H9 (cell line): ENCODE data around the gene CD3D. TPM values are rescaled to one million over a fixed set of nuclear protein-coding genes. Genes with fewer than 3 reads are reported as not detected.

ENCODE experiments used
- DNase-seq: peaks from one replicate; pipeline ENCODE4 v3.0.0-alpha.2; 2017
- H2AFZ ChIP-seq: one replicate; pipeline ENCODE4 v1.6.1; 2013; ENCODE audit warnings: mild to moderate bottlenecking, low read length, control low read depth, moderate library complexity
- H2AK5ac ChIP-seq: 2 replicates; pipeline ENCODE4 v1.6.1; 2013; ENCODE audit warnings: low read length, control low read depth, mixed read lengths; ENCODE audit not compliant: insufficient read length
- H2BK120ac ChIP-seq: one replicate; pipeline ENCODE4 v1.6.1; 2013; ENCODE audit warnings: low read depth, mild to moderate bottlenecking, low read length, control low read depth, inconsistent platforms; ENCODE audit not compliant: poor library complexity, severe bottlenecking
- H2BK12ac ChIP-seq: 2 replicates; pipeline ENCODE4 v1.6.1; 2013; ENCODE audit warnings: low read length, control low read depth, mixed read lengths, low read depth; ENCODE audit not compliant: insufficient read length
- H2BK15ac ChIP-seq: 2 replicates; pipeline ENCODE4 v1.6.1; 2013; ENCODE audit warnings: low read depth, low read length, control low read depth
- H2BK20ac ChIP-seq: one replicate; pipeline ENCODE4 v1.6.1; 2013; ENCODE audit warnings: low read depth, mild to moderate bottlenecking, low read length, control low read depth, inconsistent platforms; ENCODE audit not compliant: poor library complexity, severe bottlenecking
- H2BK5ac ChIP-seq: 2 replicates; pipeline ENCODE4 v1.6.1; 2013; ENCODE audit warnings: low read length, control low read depth, mixed read lengths; ENCODE audit not compliant: insufficient read length
- H3K14ac ChIP-seq: 2 replicates; pipeline ENCODE4 v1.6.1; 2013; ENCODE audit warnings: low read length, control low read depth; ENCODE audit not compliant: insufficient read depth
- H3K18ac ChIP-seq: 2 replicates; pipeline ENCODE4 v1.6.1; 2013; ENCODE audit warnings: low read depth, mild to moderate bottlenecking, mixed read lengths, low read length, control low read depth; ENCODE audit not compliant: insufficient read length
- H3K23ac ChIP-seq: 2 replicates; pipeline ENCODE4 v1.6.1; 2013; ENCODE audit warnings: low read length, control low read depth, mixed read lengths, low read depth; ENCODE audit not compliant: insufficient read length
- H3K23me2 ChIP-seq: 2 replicates; pipeline ENCODE4 v1.6.1; 2013; ENCODE audit warnings: low read depth, mild to moderate bottlenecking, mixed read lengths, low read length, control low read depth; ENCODE audit not compliant: insufficient read length, poor library complexity, severe bottlenecking
- H3K27ac ChIP-seq: 2 replicates; pipeline ENCODE4 v1.5.1; 2013; ENCODE audit warnings: low read length, control low read depth, mixed read lengths, low read depth; ENCODE audit not compliant: insufficient read length
- H3K27me3 ChIP-seq: 2 replicates; pipeline ENCODE4 v1.6.1; 2013; ENCODE audit warnings: low read length, control low read depth, inconsistent platforms; ENCODE audit not compliant: insufficient read depth
- H3K4ac ChIP-seq: 2 replicates; pipeline ENCODE4 v1.6.1; 2013; ENCODE audit warnings: low read depth, mild to moderate bottlenecking, control low read depth, inconsistent platforms, low read length, moderate library complexity
- H3K4me1 ChIP-seq: 2 replicates; pipeline ENCODE4 v1.6.1; 2013; ENCODE audit warnings: low read length, control low read depth, inconsistent platforms; ENCODE audit not compliant: insufficient read depth
- H3K4me2 ChIP-seq: 2 replicates; pipeline ENCODE4 v1.6.1; 2013; ENCODE audit warnings: low read length, control low read depth, mixed read lengths; ENCODE audit not compliant: insufficient read length, insufficient read depth
- H3K56ac ChIP-seq: 2 replicates; pipeline ENCODE4 v1.6.1; 2013; ENCODE audit warnings: low read depth, mild to moderate bottlenecking, mixed read lengths, low read length, control low read depth; ENCODE audit not compliant: insufficient read length
- H3K79me1 ChIP-seq: 2 replicates; pipeline ENCODE4 v1.6.1; 2013; ENCODE audit warnings: low read depth, mild to moderate bottlenecking, moderate library complexity, low read length, control low read depth, inconsistent platforms; ENCODE audit not compliant: insufficient read depth, poor library complexity, severe bottlenecking
- H3K79me2 ChIP-seq: 2 replicates; pipeline ENCODE4 v1.6.1; 2013; ENCODE audit warnings: low read length, control low read depth, inconsistent platforms; ENCODE audit not compliant: insufficient read depth
- H3K9ac ChIP-seq: 2 replicates; pipeline ENCODE4 v1.6.1; 2013; ENCODE audit warnings: low read length, control low read depth, mixed read lengths; ENCODE audit not compliant: insufficient read length; ENCODE audit errors: extremely low read depth
- H3K9me3 ChIP-seq: one replicate; pipeline ENCODE4 v1.6.1; 2013; ENCODE audit warnings: low read depth, low read length, inconsistent platforms; ENCODE audit not compliant: control insufficient read depth
- H3T11ph ChIP-seq: one replicate; pipeline ENCODE4 v1.6.1; 2013; ENCODE audit warnings: mild to moderate bottlenecking, low read length, control low read depth, inconsistent platforms
- H4K20me1 ChIP-seq: one replicate; pipeline ENCODE4 v1.6.1; 2013; ENCODE audit not compliant: control insufficient read depth, insufficient read length, insufficient read depth
- H4K5ac ChIP-seq: 2 replicates; pipeline ENCODE4 v1.6.1; 2013; ENCODE audit warnings: low read depth, mild to moderate bottlenecking, mixed read lengths, low read length, control low read depth; ENCODE audit not compliant: insufficient read length
- H4K8ac ChIP-seq: replicated peaks from 2 replicates; pipeline ENCODE4 v1.6.1; 2013; ENCODE audit warnings: low read length, control low read depth, mixed read lengths, low read depth; ENCODE audit not compliant: insufficient read length
- H4K91ac ChIP-seq: 2 replicates; pipeline ENCODE4 v1.6.1; 2013; ENCODE audit warnings: low read depth, mild to moderate bottlenecking, moderate library complexity, mixed read lengths, low read length, control low read depth; ENCODE audit not compliant: insufficient read length
- H3K27ac Mint-ChIP-seq, 3 experiments: 2 replicates in 2 of 3; 3 replicates in 1 of 3; pipeline ENCODE4 v1.8.0; 2020 to 2021; ENCODE audit warnings: mixed read lengths in 3 of 3, mild to moderate bottlenecking in 1 of 3, moderate library complexity in 1 of 3
- H3K27me3 Mint-ChIP-seq: 2 replicates; pipeline ENCODE4 v1.8.0; 2021; ENCODE audit warnings: low read depth, mild to moderate bottlenecking, moderate library complexity, mixed read lengths
- H3K36me3 Mint-ChIP-seq, 3 experiments: 2 replicates in 2 of 3; 3 replicates in 1 of 3; pipeline ENCODE4 v1.8.0; 2020 to 2021; ENCODE audit warnings: low read depth in 3 of 3, mixed read lengths in 3 of 3; ENCODE audit not compliant: insufficient read depth in 1 of 3
- H3K4me1 Mint-ChIP-seq, 2 experiments: 2 replicates each; pipeline ENCODE4 v1.8.0; 2020; ENCODE audit warnings: mixed read lengths in 2 of 2
- H3K4me3 Mint-ChIP-seq, 2 experiments: 2 replicates in 1 of 2; 3 replicates in 1 of 2; pipeline ENCODE4 v1.8.0; 2020 to 2021; ENCODE audit warnings: mild to moderate bottlenecking in 2 of 2, mixed read lengths in 2 of 2, moderate library complexity in 1 of 2
- H3K9me3 Mint-ChIP-seq, 2 experiments: 2 replicates in 1 of 2; 3 replicates in 1 of 2; pipeline ENCODE4 v1.8.0; 2020; ENCODE audit warnings: mild to moderate bottlenecking in 2 of 2, mixed read lengths in 2 of 2, moderate library complexity in 1 of 2
- CTCF ChIP-seq: fragments of 200-600 bp; sonication (generic); conservative IDR thresholded peaks from 3 replicates; pipeline ENCODE4 v1.8.0; 2021; ENCODE audit warnings: antibody characterized with exemption, mild to moderate bottlenecking
- WGBS: extraction: QIAGEN DNeasy Blood & Tissue Kit; methylation state at CpG from one replicate; pipeline ENCODE4 v1.1.7; 2013; ENCODE audit warnings: missing lambda C conversion rate, low lambda C conversion rate, mixed read lengths; ENCODE audit not compliant: insufficient read length; ENCODE audit errors: extremely low coverage; 5-methylcytosine and 5-hydroxymethylcytosine counted together
- total RNA-seq: library from RNA; stranded (reverse); gene quantifications from 2 replicates; pipeline ENCODE4 v1.2.1, GENCODE V29; 2021

CD3D gene
- total RNA-seq, 1 experiment from 2014 or later, result not detected

- Mint-ChIP-seq H3K4me3 (no peak overlapping the region), H3K27me3 (peaks cover 38% of the 10 kb centered on the region), H3K36me3 (no peaks in the 10 kb centered on the region), H3K4me1 (peaks cover 3 to 4% of the 10 kb centered on the region in 2 experiments), H3K27ac (no peak overlapping the region), H3K9me3 (no peaks in the 10 kb centered on the region)
- no peaks in the 10 kb centered on the region for H3K79me1 ChIP-seq
- no peak overlapping the region for H3T11ph ChIP-seq
- H4K5ac ChIP-seq, result no peak overlapping the region
- H3K9ac ChIP-seq, result no peak overlapping the region
- H2BK15ac ChIP-seq, result no peak overlapping the region
- no peak overlapping the region for H4K91ac ChIP-seq
- H3K4me1 ChIP-seq, result no peaks in the 10 kb centered on the region
- no peak overlapping the region for H3K4me2 ChIP-seq
- no peak overlapping the region for H2BK120ac ChIP-seq
- no peak overlapping the region for H2AFZ ChIP-seq
- H3K79me2 ChIP-seq, result no peaks in the 10 kb centered on the region
- no peak overlapping the region for H2AK5ac ChIP-seq
- no CpG with 5 or more reads among the region's 1 CpG for WGBS
- H3K18ac ChIP-seq, result no peak overlapping the region
- H3K23me2 ChIP-seq, result no peaks in the 10 kb centered on the region
- H2BK5ac ChIP-seq, result no peak overlapping the region
- no peak overlapping the region for H2BK12ac ChIP-seq
- no peaks in the 10 kb centered on the region for H3K27me3 ChIP-seq
- H4K20me1 ChIP-seq, result no peaks in the 10 kb centered on the region
- DNase-seq, result no peak
- H3K23ac ChIP-seq, result no peak overlapping the region
- H3K27ac ChIP-seq, result no peak overlapping the region
- no peak for TF ChIP-seq CTCF
- H3K4ac ChIP-seq, result no peak overlapping the region
- no peaks in the 10 kb centered on the region for H3K9me3 ChIP-seq
- no peak overlapping the region for H3K56ac ChIP-seq
- no peak overlapping the region for H3K14ac ChIP-seq
- no peak overlapping the region for H4K8ac ChIP-seq
- no peak overlapping the region for H2BK20ac ChIP-seq
Observed at GRCh38 chr11:118304227-118304567, 38.3 kb downstream of the CD3D start.
